Ishikawa (cell line): ENCODE data around the gene ACVR1B.

Experiments
- CEBPB ChIP-seq: IDR thresholded peaks from 2 replicates; pipeline ENCODE4 v1.6.1; 2012
- EGR1 ChIP-seq: IDR thresholded peaks from 2 replicates; pipeline ENCODE4 v1.6.1; 2012
- FOXM1 ChIP-seq: IDR thresholded peaks from 2 replicates; pipeline ENCODE4 v1.6.1; 2012; ENCODE audit warnings: low read depth, borderline replicate concordance
- TCF12 ChIP-seq: IDR thresholded peaks from 2 replicates; pipeline ENCODE4 v1.6.1; 2012; ENCODE audit warnings: low read depth
- ZBTB7A ChIP-seq: IDR thresholded peaks from 2 replicates; pipeline ENCODE4 v1.6.1; 2012; ENCODE audit warnings: low read depth

DNA sequence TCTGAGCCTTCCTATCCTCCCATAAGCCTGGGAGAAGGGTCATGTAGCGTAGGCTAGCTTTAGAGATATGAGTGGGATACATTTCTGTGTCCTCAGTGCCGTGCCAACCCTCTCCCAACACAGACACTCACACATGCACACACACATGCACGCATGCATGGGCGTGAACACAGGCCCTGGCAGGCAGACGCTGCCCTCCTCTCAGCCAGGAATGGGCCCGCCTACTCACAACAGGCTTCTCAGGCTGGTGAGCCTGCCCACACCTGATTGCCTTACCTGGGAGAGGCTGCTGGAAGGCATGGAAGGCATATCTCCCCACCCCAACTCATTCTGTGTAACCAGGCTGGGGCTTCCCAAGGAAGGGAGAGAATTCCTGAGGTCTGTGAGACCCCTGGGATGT lies 12.8 kb upstream of the ACVR1B start:
- TF ChIP-seq FOXM1 (no peak), CEBPB (no peak), EGR1 (no peak), ZBTB7A (no peak), TCF12 (no peak)
